Measurements from ENCODE around the gene FAM222B. TPM values are rescaled to one million over a fixed set of nuclear protein-coding genes. Genes with fewer than 3 reads are reported as not detected.

Gene FAM222B
- polyA plus RNA-seq, 1 donor from 2014 or later, result 6.4 TPM

GRCh38 chr17:28706471-28707338, 135.9 kb downstream of the FAM222B start:
- Histone ChIP-seq H3K79me2 (replicated peaks; ENCODE audit: insufficient read depth, low read length) (no peaks in the 10 kb centered on the region), H3K9me2 (ENCODE audit: insufficient read depth, low read length) (no peaks in the 10 kb centered on the region), H3K36me3 (ENCODE audit: insufficient read depth, low read length) (no peaks in the 10 kb centered on the region), H3F3A (ENCODE audit: insufficient read depth, low read length, poor library complexity, severe bottlenecking) (peaks cover 3% of the 10 kb centered on the region), H2AFZ (ENCODE audit: low read depth, low read length) (no peak overlapping the region), H4K20me1 (ENCODE audit: insufficient read depth) (no peaks in the 10 kb centered on the region), H3K4me2 (ENCODE audit: low read length) (no peak overlapping the region), H3K9me3 (ENCODE audit: low read length) (no peaks in the 10 kb centered on the region), H3K4me3 (ENCODE audit: low read length) (no peak overlapping the region), H3K9ac (ENCODE audit: low read length) (no peak overlapping the region), H3K27ac (ENCODE audit: low read length) (no peak overlapping the region), H3K27me3 (ENCODE audit: insufficient read depth, low read depth, low read length) (no peaks in the 10 kb centered on the region)
- TF ChIP-seq REST (IDR thresholded peaks at IDR 0.05; ENCODE audit: borderline replicate concordance) (no peak), RAD21 (conservative IDR thresholded peaks at IDR 0.05) (no peak)

Small RNA genes within 50 kb of the gene (small RNA-seq; reads per million reads assigned to genes)
- gene RF00019 (0 to 1.2 (median 0) reads per million in 3 experiments), gene SNORD42A (0 reads per million in 3 experiments), gene SNORD42B (2.9 to 6.0 (median 4.4) reads per million in 3 experiments), gene SNORD4A (0 reads per million in 3 experiments), gene SNORD4B (0 reads per million in 3 experiments)

Other genes starting within 250 kb of the FAM222B start
- 19.9 and 21.2 TPM in 2 replicates for gene SPAG5, start 243.8 kb downstream of the FAM222B start, polyA plus RNA-seq
- gene RSKR, start 228.6 kb downstream of the FAM222B start, polyA plus RNA-seq, result 45.7 and 47.5 TPM in 2 replicates
- gene BLTP2, start 197.6 kb downstream of the FAM222B start, polyA plus RNA-seq, result 52.1 and 54.4 TPM in 2 replicates
- 113 and 129 TPM in 2 replicates for gene SDF2, start 180.9 kb downstream of the FAM222B start, polyA plus RNA-seq
- gene SUPT6H, start 180.6 kb downstream of the FAM222B start, polyA plus RNA-seq, result 19.0 and 20.4 TPM in 2 replicates
- 18.8 and 20.7 TPM in 2 replicates for gene PROCA1, start 130.9 kb downstream of the FAM222B start, polyA plus RNA-seq
- gene RAB34, start 124.9 kb downstream of the FAM222B start, polyA plus RNA-seq, result 3.4 and 9.3 TPM in 2 replicates
- gene RPL23A, start 122.8 kb downstream of the FAM222B start, polyA plus RNA-seq, result 292 and 297 TPM in 2 replicates
- gene TLCD1, start 116.6 kb downstream of the FAM222B start, polyA plus RNA-seq, result not detected in 2 replicates
- 1.5 and 2.0 TPM in 2 replicates for gene NEK8, start 114.0 kb downstream of the FAM222B start, polyA plus RNA-seq
- 139 and 146 TPM in 2 replicates for gene TRAF4, start 98.8 kb downstream of the FAM222B start, polyA plus RNA-seq
- 24.2 and 31.8 TPM in 2 replicates for gene ERAL1, start 12.2 kb upstream of the FAM222B start, polyA plus RNA-seq
- gene FLOT2, start 54.9 kb upstream of the FAM222B start, polyA plus RNA-seq, result 27.5 and 34.5 TPM in 2 replicates
- gene DHRS13, start 60.3 kb upstream of the FAM222B start, polyA plus RNA-seq, result 91.1 and 93.2 TPM in 2 replicates
- 10.4 and 12.9 TPM in 2 replicates for gene PHF12, start 108.7 kb upstream of the FAM222B start, polyA plus RNA-seq
- 15.1 and 17.4 TPM in 2 replicates for gene SEZ6, start 163.2 kb upstream of the FAM222B start, polyA plus RNA-seq
- 4.4 and 5.2 TPM in 2 replicates for gene PIPOX, start 200.4 kb upstream of the FAM222B start, polyA plus RNA-seq